Endothelial cell of umbilical vein (primary cell): ENCODE results near the gene WRNIP1. TPM values are rescaled to one million over a fixed set of nuclear protein-coding genes. Genes with fewer than 3 reads are reported as not detected.

ENCODE experiments used
- BruUV-seq: library from RNA; stranded (reverse); fragments of 400-500 nt; replicated peaks from 2 replicates; lab custom pipeline; 2021; lab: Mats Ljungman, UMichigan
- CTCF ChIA-PET: fragments of 300-600, 350-600 bp; sonication (Branson Sonifier 250); formaldehyde crosslinking; loops from one replicate; lab custom pipeline; 2021; ENCODE audit warnings: antibody characterized with exemption, inconsistent platforms; lab: Charles Lee
- POLR2A ChIA-PET: fragments of 300-600, 350-600 bp; sonication (Branson Sonifier 250); formaldehyde crosslinking; loops from one replicate; lab custom pipeline; 2021; ENCODE audit warnings: antibody characterized with exemption, inconsistent platforms; lab: Charles Lee
- DNase-seq: peaks from one replicate; pipeline ENCODE4 v3.0.0-alpha.2; 2011; ENCODE audit warnings: low read depth, low spot score
- FAIRE-seq: peaks from 2 replicates; lab custom pipeline; 2011; peaks lifted over from hg19 to GRCh38; lab: Jason Lieb, UNC
- H2AFZ ChIP-seq: 2 replicates; pipeline ENCODE4 v1.6.0; 2012; ENCODE audit warnings: low read depth, low read length, control low read depth, inconsistent platforms
- H3K27ac ChIP-seq: 2 replicates; pipeline ENCODE4 v1.5.1; 2011; ENCODE audit warnings: low read depth, mild to moderate bottlenecking, control low read depth, low read length, moderate library complexity; ENCODE audit not compliant: insufficient read depth
- H3K27me3 ChIP-seq, 2 experiments: 2 replicates each; pipeline versions ENCODE4 v1.6.0 to v1.6.1; 2011; ENCODE audit warnings: low read length in 2 of 2, mixed read lengths in 1 of 2; ENCODE audit not compliant: control insufficient read depth in 2 of 2, insufficient read depth in 2 of 2
- H3K36me3 ChIP-seq, 2 experiments: 2 replicates in 1 of 2; 3 replicates in 1 of 2; pipeline ENCODE4 v1.5.1; 2011; ENCODE audit warnings: low read length in 2 of 2, mild to moderate bottlenecking in 1 of 2, moderate library complexity in 1 of 2; ENCODE audit not compliant: control insufficient read depth in 2 of 2, insufficient read depth in 2 of 2; ENCODE audit errors: extremely low read depth in 1 of 2
- H3K4me1 ChIP-seq: 3 replicates; pipeline ENCODE4 v1.5.1; 2011; ENCODE audit warnings: mild to moderate bottlenecking, low read length; ENCODE audit not compliant: control insufficient read depth, insufficient read depth; ENCODE audit errors: extremely low read depth
- H3K4me2 ChIP-seq: 2 replicates; pipeline ENCODE4 v1.6.1; 2011; ENCODE audit warnings: low read length, control low read depth, mixed read lengths; ENCODE audit not compliant: insufficient read depth
- H3K4me3 ChIP-seq, 3 experiments: fragments of 200-600 bp in 1 of 3; sonication (generic), shearing (Covaris generic) in 1 of 3; replicated peaks in 1 of 3; 2 replicates each; pipeline ENCODE4 v1.5.1; 2011 to 2016; ENCODE audit warnings: control low read depth in 3 of 3, low read length in 3 of 3, mild to moderate bottlenecking in 2 of 3, inconsistent platforms in 1 of 3, low read depth in 1 of 3, moderate library complexity in 1 of 3; ENCODE audit not compliant: insufficient read depth in 1 of 3
- H3K79me2 ChIP-seq: 2 replicates; pipeline ENCODE4 v1.6.0; 2012; ENCODE audit warnings: low read length, inconsistent platforms; ENCODE audit not compliant: control insufficient read depth, insufficient read depth
- H3K9ac ChIP-seq: replicated peaks from 2 replicates; pipeline ENCODE3; 2011; ENCODE audit warnings: low read length, control low read depth; ENCODE audit not compliant: insufficient read depth; ENCODE audit errors: extremely low read depth
- H3K9me1 ChIP-seq: replicated peaks from 3 replicates; pipeline ENCODE4 v1.6.0; 2011; ENCODE audit warnings: mild to moderate bottlenecking, low read length; ENCODE audit not compliant: control insufficient read depth, insufficient read depth; ENCODE audit errors: extremely low read depth
- H3K9me3 ChIP-seq: replicated peaks from 2 replicates; pipeline ENCODE4 v1.5.1; 2012; ENCODE audit warnings: low read length, inconsistent platforms; ENCODE audit not compliant: control insufficient read depth, insufficient read depth
- H4K20me1 ChIP-seq: replicated peaks from 2 replicates; pipeline ENCODE3; 2011; ENCODE audit warnings: mild to moderate bottlenecking, low read length; ENCODE audit not compliant: control insufficient read depth, insufficient read depth; ENCODE audit errors: extremely low read depth
- EZH2 ChIP-seq: IDR thresholded peaks from 2 replicates; pipeline ENCODE4 v1.6.1; 2012; ENCODE audit warnings: borderline replicate concordance, low read depth, mild to moderate bottlenecking, moderate library complexity, low read length, inconsistent platforms; ENCODE audit not compliant: severe bottlenecking
- GATA2 ChIP-seq: IDR thresholded peaks from 2 replicates; pipeline ENCODE4 v1.7.0; 2011; ENCODE audit warnings: low read depth, mild to moderate bottlenecking, moderate library complexity, mixed read lengths, low read length; ENCODE audit not compliant: insufficient read length, insufficient read depth
- POLR2AphosphoS5 ChIP-seq: IDR thresholded peaks from 2 replicates; pipeline ENCODE4 v1.6.1; 2012; ENCODE audit warnings: low read depth, mild to moderate bottlenecking, control low read depth, low read length, moderate library complexity; ENCODE audit not compliant: insufficient read depth
- dilution Hi-C: fragments of 300-500 bp; cut with MboI; formaldehyde crosslinking; loops from one replicate; pipeline ENCODE4 v1.15.0; 2019; ENCODE audit warnings: low sequenced_read_pairs; ENCODE audit not compliant: extremely low pct_ligation_motif_present
- intact Hi-C: fragments of 100-400 bp; cut with micrococcal nuclease; formaldehyde crosslinking; loops from one replicate; pipeline ENCODE4 v1.10.0; 2022
- polyA plus RNA-seq, 4 experiments: library from polyadenylated mRNA; depleted of rRNA in 3 of 4; stranded (reverse) in 3 of 4; unstranded in 1 of 4; fragments of >200 nt; gene quantifications; 2 replicates each; pipeline versions ENCODE4 v1.2.1 to v1.2.3, GENCODE V29; 2011 to 2012; ENCODE audit warnings: missing spikeins in 1 of 4
- total RNA-seq: library from RNA; stranded (reverse); gene quantifications from 2 replicates; pipeline ENCODE4 v1.2.3, GENCODE V29; 2021
- TF ChIP-seq, protein P1 (sequence below): IDR thresholded peaks from 2 replicates; pipeline ENCODE4 v1.6.1; 2011; ENCODE audit not compliant: insufficient read depth, insufficient read length
- TF ChIP-seq, protein P2 (sequence below), 2 donors: IDR thresholded peaks; 1 replicate in 1 of 2; 2 replicates in 1 of 2; pipeline ENCODE4 v1.5.1; 2011; ENCODE audit warnings: low read length in 2 of 2, mild to moderate bottlenecking in 2 of 2, moderate library complexity in 2 of 2, control low read depth in 1 of 2, inconsistent platforms in 1 of 2, low read depth in 1 of 2; ENCODE audit not compliant: insufficient read depth in 1 of 2; ENCODE audit errors: extremely low read depth in 1 of 2

The WRNIP1 gene
- total and polyA plus RNA-seq, 2 donors (not counting 3 experiments of a cell fraction or from before 2014, with no cell fraction given) = 50.1 to 68.9 TPM

DNA sequence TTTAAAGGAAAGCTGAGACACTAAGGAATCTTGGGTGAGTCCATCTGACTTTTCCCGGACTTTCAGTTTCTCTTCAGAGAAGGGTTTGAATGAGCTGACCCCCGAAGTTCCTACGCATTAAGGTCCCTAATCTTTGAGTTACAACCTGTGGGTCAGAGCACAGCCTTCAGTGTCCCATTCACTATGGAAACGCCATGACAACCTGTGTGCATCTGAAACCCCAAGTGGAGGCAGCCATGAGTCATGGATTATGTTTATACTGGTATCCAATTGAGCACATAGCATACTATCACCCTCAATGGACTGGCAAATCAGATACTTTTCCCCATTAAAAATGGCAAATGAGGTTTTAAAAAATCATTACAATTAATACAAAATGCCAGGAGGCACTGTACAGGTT is 25.9 kb upstream of the WRNIP1 start:
- H2AFZ ChIP-seq = no peak overlapping the region
- no peaks in the 10 kb centered on the region for H3K9me1 ChIP-seq
- no TSS peak for BruUV-seq
- no peak overlapping the region for H3K27ac ChIP-seq
- peak; percentile 9 for DNase-seq
- no peak overlapping the region for H3K4me3 ChIP-seq
- TF ChIP-seq, protein P1, sequence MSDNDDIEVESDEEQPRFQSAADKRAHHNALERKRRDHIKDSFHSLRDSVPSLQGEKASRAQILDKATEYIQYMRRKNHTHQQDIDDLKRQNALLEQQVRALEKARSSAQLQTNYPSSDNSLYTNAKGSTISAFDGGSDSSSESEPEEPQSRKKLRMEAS = no peak
- TF ChIP-seq EZH2 = no peak
- TF ChIP-seq, protein P2, sequence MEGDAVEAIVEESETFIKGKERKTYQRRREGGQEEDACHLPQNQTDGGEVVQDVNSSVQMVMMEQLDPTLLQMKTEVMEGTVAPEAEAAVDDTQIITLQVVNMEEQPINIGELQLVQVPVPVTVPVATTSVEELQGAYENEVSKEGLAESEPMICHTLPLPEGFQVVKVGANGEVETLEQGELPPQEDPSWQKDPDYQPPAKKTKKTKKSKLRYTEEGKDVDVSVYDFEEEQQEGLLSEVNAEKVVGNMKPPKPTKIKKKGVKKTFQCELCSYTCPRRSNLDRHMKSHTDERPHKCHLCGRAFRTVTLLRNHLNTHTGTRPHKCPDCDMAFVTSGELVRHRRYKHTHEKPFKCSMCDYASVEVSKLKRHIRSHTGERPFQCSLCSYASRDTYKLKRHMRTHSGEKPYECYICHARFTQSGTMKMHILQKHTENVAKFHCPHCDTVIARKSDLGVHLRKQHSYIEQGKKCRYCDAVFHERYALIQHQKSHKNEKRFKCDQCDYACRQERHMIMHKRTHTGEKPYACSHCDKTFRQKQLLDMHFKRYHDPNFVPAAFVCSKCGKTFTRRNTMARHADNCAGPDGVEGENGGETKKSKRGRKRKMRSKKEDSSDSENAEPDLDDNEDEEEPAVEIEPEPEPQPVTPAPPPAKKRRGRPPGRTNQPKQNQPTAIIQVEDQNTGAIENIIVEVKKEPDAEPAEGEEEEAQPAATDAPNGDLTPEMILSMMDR (IDR thresholded peaks at IDR 0.05; ENCODE audit: extremely low read depth in 1 of 2, insufficient read depth in 1 of 2, low read depth in 1 of 2, low read length in 2 of 2) = no peak
- intact Hi-C loops = loop anchor here (2.0 to 5.0 kb wide), 2 partner anchors 25 to 82 kb away; partner anchors contain the start of gene WRNIP1
- H3K9ac ChIP-seq = no peak overlapping the region
- no peaks in the 10 kb centered on the region for H3K9me3 ChIP-seq
- H3K4me1 ChIP-seq = no peaks in the 10 kb centered on the region
- CTCF ChIA-PET = interaction anchor here (0.9 to 4.3 kb wide), 5 partner anchors 11 to 1143 kb away, joined by 3 to 53 read pairs (median 17); partner anchors contain the start of gene MYLK4
- dilution Hi-C loops = no loop called here
- H3K36me3 ChIP-seq = no peaks in the 10 kb centered on the region
- H4K20me1 ChIP-seq = no peaks in the 10 kb centered on the region
- FAIRE-seq = no peak
- no peak overlapping the region for H3K4me2 ChIP-seq
- POLR2A ChIA-PET = no interaction called here
- H3K79me2 ChIP-seq = no peaks in the 10 kb centered on the region
- no peaks in the 10 kb centered on the region for H3K27me3 ChIP-seq

DNA sequence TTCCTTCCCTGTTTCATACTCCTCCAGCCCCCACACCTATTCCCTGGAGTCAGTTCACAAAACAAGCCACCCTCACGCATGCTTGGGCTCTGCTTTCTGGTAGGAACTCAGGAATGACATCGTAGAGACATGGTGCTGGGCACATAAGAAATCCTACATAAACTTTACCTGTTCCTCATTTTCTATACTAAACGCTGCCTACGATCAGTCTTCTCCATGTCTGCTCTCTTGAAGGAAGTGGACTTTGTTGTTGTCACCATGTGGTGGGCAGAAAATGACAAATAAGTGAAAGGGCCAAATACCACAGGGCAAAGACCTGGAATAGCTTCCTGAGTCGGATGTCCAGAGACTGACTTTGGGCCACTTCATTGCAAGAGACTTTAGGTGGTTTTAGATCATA is 24.6 kb upstream of the WRNIP1 start:
- no peak overlapping the region for H3K4me3 ChIP-seq
- CTCF ChIA-PET = interaction anchor here (3.1 to 4.3 kb wide), 2 partner anchors 10 to 18 kb away, joined by 28 to 53 read pairs; partner anchors contain the start of gene MYLK4
- no peak overlapping the region for H3K9ac ChIP-seq
- TF ChIP-seq POLR2AphosphoS5 = no peak
- no peak for TF ChIP-seq GATA2
- POLR2A ChIA-PET = no interaction called here
- dilution Hi-C loops (no loop called here), intact Hi-C loops (no loop called here)
- BruUV-seq = no TSS peak
- no peaks in the 10 kb centered on the region for H3K4me1 ChIP-seq
- H4K20me1 ChIP-seq = no peaks in the 10 kb centered on the region
- DNase-seq (no peak), FAIRE-seq (no peak)
- H3K9me1 ChIP-seq = no peaks in the 10 kb centered on the region
- H2AFZ ChIP-seq = no peak overlapping the region
- no peaks in the 10 kb centered on the region for H3K36me3 ChIP-seq
- H3K27ac ChIP-seq = no peak overlapping the region
- no peaks in the 10 kb centered on the region for H3K9me3 ChIP-seq
- H3K4me2 ChIP-seq = no peak overlapping the region
- H3K79me2 ChIP-seq = no peaks in the 10 kb centered on the region
- no peaks in the 10 kb centered on the region for H3K27me3 ChIP-seq
